MCF 10A (cell line): ENCODE measurements around the gene P2RX6. TPM values are rescaled to one million over a fixed set of nuclear protein-coding genes. Genes with fewer than 3 reads are reported as not detected.

Experiments
- BruUV-seq: library from RNA; stranded (reverse); fragments of 400-500 nt; replicated peaks from 2 replicates; lab custom pipeline; 2021; lab: Mats Ljungman, UMichigan
- CTCF ChIA-PET: fragments of 300-600 bp; sonication (Branson Sonifier 250); formaldehyde crosslinking; extraction: SDS; loops from one replicate; lab custom pipeline; 2021; ENCODE audit warnings: antibody characterized with exemption, inconsistent platforms; lab: Yijun Ruan, JAX
- POLR2A ChIA-PET: fragments of 300-600, 350-650 bp; sonication (Branson Sonifier 250); formaldehyde crosslinking; extraction: SDS; loops from one replicate; lab custom pipeline; 2020; ENCODE audit warnings: antibody characterized with exemption, inconsistent platforms; lab: Yijun Ruan, JAX
- DNase-seq: peaks from one replicate; pipeline ENCODE4 v3.0.0-alpha.2; 2018; ENCODE audit not compliant: unreplicated experiment
- H3K27ac Mint-ChIP-seq: one replicate; pipeline ENCODE4 v1.8.0; 2022; ENCODE audit warnings: mild to moderate bottlenecking, low read depth, mixed read lengths; ENCODE audit not compliant: unreplicated experiment
- H3K27me3 Mint-ChIP-seq: one replicate; pipeline ENCODE4 v1.8.0; 2022; ENCODE audit warnings: mixed read lengths; ENCODE audit not compliant: insufficient read depth, unreplicated experiment
- H3K36me3 Mint-ChIP-seq: one replicate; pipeline ENCODE4 v1.8.0; 2022; ENCODE audit warnings: mild to moderate bottlenecking, moderate library complexity, mixed read lengths; ENCODE audit not compliant: insufficient read depth, unreplicated experiment
- H3K4me1 Mint-ChIP-seq: one replicate; pipeline ENCODE4 v1.8.0; 2022; ENCODE audit warnings: mixed read lengths; ENCODE audit not compliant: insufficient read depth, unreplicated experiment
- H3K4me3 Mint-ChIP-seq: one replicate; pipeline ENCODE4 v1.8.0; 2022; ENCODE audit warnings: mild to moderate bottlenecking, moderate library complexity, mixed read lengths; ENCODE audit not compliant: unreplicated experiment
- H3K9me3 Mint-ChIP-seq: one replicate; pipeline ENCODE4 v1.8.0; 2022; ENCODE audit warnings: mixed read lengths; ENCODE audit not compliant: unreplicated experiment
- CTCF ChIP-seq: fragments of 200-600 bp; IDR thresholded peaks from one replicate; pipeline ENCODE4 v1.8.0; 2022; ENCODE audit warnings: antibody characterized with exemption, mild to moderate bottlenecking; ENCODE audit not compliant: unreplicated experiment
- intact Hi-C: fragments of 100-400 bp; cut with micrococcal nuclease; formaldehyde crosslinking; loops from 2 replicates; pipeline ENCODE4 v1.14.1; 2022
- total RNA-seq: library from RNA; stranded (reverse); gene quantifications from 2 replicates; pipeline ENCODE4 v1.2.3, GENCODE V29; 2022

P2RX6 gene
- total RNA-seq, 1 experiment from 2014 or later, result 0.19 TPM

- no peak for TF ChIP-seq CTCF
- DNase-seq, result no peak
- H3K9me3 Mint-ChIP-seq, result no peaks in the 10 kb centered on the region
- BruUV-seq, result no TSS peak
- peaks cover 1% of the 10 kb centered on the region for H3K4me1 Mint-ChIP-seq
- H3K4me3 Mint-ChIP-seq, result no peak within 1 kb of the TSS
- intact Hi-C loops, result no loop called here
- H3K27ac Mint-ChIP-seq, result no peak within 1 kb of the TSS
- CTCF ChIA-PET, result no interaction called here
- H3K27me3 Mint-ChIP-seq, result no peaks in the 10 kb centered on the region
- no peaks in the 10 kb centered on the region for H3K36me3 Mint-ChIP-seq
- POLR2A ChIA-PET, result interaction anchor here (0.9 kb wide), 1 partner anchor 50 kb away, joined by 4 read pairs; the partner anchor contains the start of gene LZTR1
Observed at GRCh38 chr22:21032037-21032867, 17.3 kb downstream of the P2RX6 start, which contains the start of gene SLC7A4. TSS of gene SLC7A4 (minus strand) at chr22:21032561. CDS start at chr22:21031812, 749 bp downstream.

GRCh38 chr22:21032868-21033688, 18.1 kb downstream of the P2RX6 start:
- Mint-ChIP-seq H3K9me3 (no peaks in the 10 kb centered on the region), H3K27ac (no peak overlapping the region), H3K27me3 (no peaks in the 10 kb centered on the region), H3K4me3 (no peak overlapping the region), H3K4me1 (peaks cover 6% of the 10 kb centered on the region), H3K36me3 (no peaks in the 10 kb centered on the region)
- ChIA-PET CTCF (no interaction called here), POLR2A (interaction anchor here (0.9 kb wide), 1 partner anchor 51 kb away, joined by 4 read pairs; the partner anchor contains the start of gene LZTR1)
- TF ChIP-seq CTCF, result no peak
- intact Hi-C loops, result no loop called here
- no TSS peak for BruUV-seq
- no peak for DNase-seq

- intact Hi-C loops, result no loop called here
- TF ChIP-seq CTCF, result no peak
- no peak for DNase-seq
- Mint-ChIP-seq H3K4me3 (no peak overlapping the region), H3K27ac (no peak overlapping the region), H3K4me1 (peaks cover 13% of the 10 kb centered on the region), H3K27me3 (no peaks in the 10 kb centered on the region), H3K36me3 (no peaks in the 10 kb centered on the region), H3K9me3 (no peaks in the 10 kb centered on the region)
- BruUV-seq, result no TSS peak
- ChIA-PET POLR2A (no interaction called here), CTCF (no interaction called here)
Observed at GRCh38 chr22:21033895-21034294, 18.9 kb downstream of the P2RX6 start.

GRCh38 chr22:21034989-21035388, 20.0 kb downstream of the P2RX6 start:
- Mint-ChIP-seq H3K27ac (no peak overlapping the region), H3K9me3 (no peaks in the 10 kb centered on the region), H3K36me3 (no peaks in the 10 kb centered on the region), H3K4me1 (peaks cover 13% of the 10 kb centered on the region), H3K27me3 (no peaks in the 10 kb centered on the region), H3K4me3 (no peak overlapping the region)
- no peak for TF ChIP-seq CTCF
- no TSS peak for BruUV-seq
- intact Hi-C loops, result no loop called here
- ChIA-PET POLR2A (interaction anchor here (0.7 kb wide), 1 partner anchor 33 kb away, joined by 3 read pairs; no protein-coding TSS in a partner anchor), CTCF (interaction anchor here (1.1 kb wide), 1 partner anchor 67 kb away, joined by 3 read pairs; no protein-coding TSS in a partner anchor)
- no peak for DNase-seq
